H1 (cell line): ENCODE measurements around the gene AHDC1. TPM values are rescaled to one million over a fixed set of nuclear protein-coding genes. Genes with fewer than 3 reads are reported as not detected.

Source experiments
- KDM4A ChIP-seq: IDR thresholded peaks from one replicate; pipeline ENCODE4 v1.7.1; 2012; ENCODE audit warnings: low read depth, mild to moderate bottlenecking, moderate library complexity, low read length, inconsistent platforms; ENCODE audit not compliant: severe bottlenecking
- SIRT6 ChIP-seq: IDR thresholded peaks from one replicate; pipeline ENCODE4 v1.7.1; 2012; ENCODE audit warnings: low read length, inconsistent platforms
- TEAD4 ChIP-seq: IDR thresholded peaks from 2 replicates; pipeline ENCODE4 v1.6.1; 2012; ENCODE audit warnings: low read depth, low read length, inconsistent platforms, mixed read lengths
- polyA plus RNA-seq, 7 experiments: library from polyadenylated mRNA; depleted of rRNA in 3 of 7; stranded (reverse) in 5 of 7; unstranded in 2 of 7; fragments of >200 nt in 5 of 7; fragments of 200-250 nt in 2 of 7; gene quantifications; 1 replicate in 5 of 7; 2 replicates in 1 of 7; 4 replicates in 1 of 7; pipeline versions ENCODE4 v1.2.1 to v1.2.3, GENCODE V29; 2011 to 2013; ENCODE audit warnings: missing spikeins in 2 of 7, mixed read lengths in 2 of 7
- total RNA-seq: library from RNA; stranded (reverse); fragmentation: NEBNext Ultra II Directional; extraction: Animal tissue kit (Norgen Biotek cat#: 25700); gene quantifications from 2 replicates; pipeline ENCODE4 v1.2.1, GENCODE V29; 2021

AHDC1 gene
- total and polyA plus RNA-seq, 2 of the 8 experiments (the other 6 are each of a cell fraction or from before 2014, with no cell fraction given) = 4.4 to 35.1 TPM

DNA sequence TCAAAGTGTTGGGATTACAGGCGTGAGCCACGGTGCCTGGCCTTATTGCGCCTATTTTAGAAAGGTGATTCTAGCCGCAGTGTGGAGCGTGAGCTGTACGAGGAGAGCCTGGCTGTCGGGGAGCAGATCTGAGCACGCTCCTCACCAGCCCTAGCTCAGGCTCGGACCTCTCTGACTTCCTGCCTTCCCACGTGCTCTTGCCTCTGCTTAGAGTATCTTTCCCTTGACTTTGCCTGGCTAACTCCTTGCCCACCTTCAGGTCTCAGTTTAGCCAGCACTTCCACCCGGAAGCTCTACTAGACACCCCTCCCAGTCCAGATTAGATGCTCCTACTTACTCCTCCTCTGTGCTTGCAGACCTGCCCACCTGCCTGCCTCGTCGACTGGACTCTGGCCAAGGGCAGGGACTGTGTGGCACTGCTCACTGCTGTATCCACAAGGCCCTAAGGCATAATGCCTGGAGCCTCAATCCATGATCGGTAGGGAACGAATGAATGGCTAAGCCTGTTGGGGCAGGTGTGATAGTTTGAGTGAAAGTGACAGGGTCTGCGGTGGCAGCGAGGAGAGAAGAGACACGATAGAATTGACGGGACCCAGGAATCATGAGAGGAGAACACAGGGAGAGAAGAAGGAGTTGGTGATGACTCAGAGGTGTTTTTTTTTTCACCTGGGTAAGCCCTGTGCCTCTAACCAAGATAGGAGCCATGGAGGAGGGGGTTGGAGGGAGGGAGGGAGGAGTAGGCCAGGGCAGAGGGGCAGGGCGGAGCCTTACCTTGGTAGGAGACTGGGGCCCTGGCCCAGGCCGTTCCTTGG, 85.8 kb downstream of the AHDC1 start (continued):
- TF ChIP-seq KDM4A = no peak
- TF ChIP-seq SIRT6 = no peak
- no peak for TF ChIP-seq TEAD4
